ENCODE results near the gene RBM6.
"Not testable (repeated sequence)": the region's sequence is repeated elsewhere in the genome, so short reads cannot be mapped to it uniquely, and the experiment has no call there.

RBM6 gene

DNA sequence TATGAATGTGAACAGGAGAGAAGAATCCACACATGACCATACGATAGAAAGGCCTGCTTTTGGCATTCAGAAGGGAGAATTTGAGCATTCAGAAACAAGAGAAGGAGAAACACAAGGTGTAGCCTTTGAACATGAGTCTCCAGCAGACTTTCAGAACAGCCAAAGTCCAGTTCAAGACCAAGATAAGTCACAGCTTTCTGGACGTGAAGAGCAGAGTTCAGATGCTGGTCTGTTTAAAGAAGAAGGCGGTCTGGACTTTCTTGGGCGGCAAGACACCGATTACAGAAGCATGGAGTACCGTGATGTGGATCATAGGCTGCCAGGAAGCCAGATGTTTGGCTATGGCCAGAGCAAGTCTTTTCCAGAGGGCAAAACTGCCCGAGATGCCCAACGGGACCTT is 28.4 kb downstream of the RBM6 start:
- DNase-seq (ENCODE audit: low read depth in 3 of 3, low spot score in 1 of 3) = no peak

DNA sequence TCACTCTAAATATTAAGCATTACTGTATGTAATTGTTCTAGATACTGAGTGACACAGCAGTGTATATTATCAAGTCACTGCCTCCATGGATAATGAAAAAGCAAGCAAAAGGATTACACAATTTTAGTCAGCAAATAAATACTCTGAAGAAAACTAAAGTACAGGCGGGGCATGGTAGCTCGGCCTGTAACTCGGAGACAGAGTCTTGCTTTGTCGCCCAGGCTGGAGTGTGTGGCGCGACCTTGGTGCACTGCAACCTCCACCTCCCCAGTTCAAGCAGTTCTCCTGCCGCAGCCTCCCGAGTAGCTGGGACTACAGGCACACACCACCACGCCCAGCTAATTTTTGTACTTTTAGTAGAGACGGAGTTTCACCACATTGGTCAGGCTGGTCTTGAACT is 32.7 kb downstream of the RBM6 start:
- no peak for DNase-seq (ENCODE audit: low read depth in 3 of 3, low spot score in 1 of 3)

DNA sequence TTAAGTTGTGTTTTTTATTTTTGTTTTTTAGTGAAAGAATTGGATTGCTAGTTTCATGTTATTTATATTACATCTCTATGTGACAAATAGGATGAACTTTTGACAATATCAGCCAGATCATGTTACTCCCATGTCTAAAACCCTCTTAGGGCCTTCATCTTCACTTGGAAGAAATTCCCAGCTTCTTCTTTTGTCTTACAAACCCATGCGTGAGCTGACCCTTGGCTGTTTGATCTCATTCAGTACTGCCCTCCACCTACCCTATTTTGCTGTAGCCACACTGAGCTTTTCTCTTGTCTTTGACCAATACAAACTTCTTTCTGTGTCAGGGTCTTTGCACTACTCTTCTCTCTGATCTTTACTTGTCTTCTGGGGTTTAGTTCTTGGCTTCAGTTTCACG is 37.0 kb downstream of the RBM6 start:
- no peak for DNase-seq (ENCODE audit: low read depth in 3 of 3, low spot score in 1 of 3)

DNA sequence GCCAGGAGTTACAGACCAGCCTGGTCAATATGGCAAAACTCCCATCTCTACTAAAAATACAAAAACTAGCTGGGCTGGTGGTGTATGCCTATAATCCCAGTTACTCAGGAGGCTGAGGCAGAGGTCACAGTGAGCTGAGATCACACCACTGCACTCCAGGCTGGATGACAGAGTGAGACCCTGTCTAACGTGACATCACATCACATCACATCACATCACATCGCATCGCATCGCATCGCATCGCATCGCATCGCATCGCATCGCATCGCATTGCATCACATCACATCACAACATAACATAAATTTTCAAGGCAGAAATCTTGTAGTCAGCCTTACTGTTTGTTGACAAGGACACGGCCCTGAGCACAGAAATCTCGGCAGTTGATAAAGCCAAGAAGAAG is 44.4 kb downstream of the RBM6 start:
- DNase-seq (ENCODE audit: low read depth in 3 of 3, low spot score in 1 of 3) = no peak

DNA sequence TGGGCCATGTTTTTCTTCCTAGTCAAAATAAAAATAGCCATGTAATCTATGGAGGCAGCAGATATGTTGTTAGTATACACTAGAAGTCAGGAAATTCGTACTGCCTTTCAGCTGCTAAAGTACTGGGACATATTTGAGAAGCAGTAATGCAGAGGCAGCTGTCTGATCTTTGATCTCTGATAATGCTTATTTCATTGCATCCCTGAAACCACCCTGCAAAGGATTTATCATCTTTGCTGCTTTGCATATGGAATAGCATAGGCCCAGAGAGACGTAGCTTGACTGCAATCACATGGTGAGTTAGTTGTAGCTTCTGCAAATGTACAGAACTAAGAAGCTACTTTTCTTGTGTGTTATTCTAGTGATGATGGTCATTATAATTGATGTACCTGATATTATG is 52.4 kb downstream of the RBM6 start:
- DNase-seq (ENCODE audit: low read depth in 3 of 3, low spot score in 1 of 3) = no peak

DNA sequence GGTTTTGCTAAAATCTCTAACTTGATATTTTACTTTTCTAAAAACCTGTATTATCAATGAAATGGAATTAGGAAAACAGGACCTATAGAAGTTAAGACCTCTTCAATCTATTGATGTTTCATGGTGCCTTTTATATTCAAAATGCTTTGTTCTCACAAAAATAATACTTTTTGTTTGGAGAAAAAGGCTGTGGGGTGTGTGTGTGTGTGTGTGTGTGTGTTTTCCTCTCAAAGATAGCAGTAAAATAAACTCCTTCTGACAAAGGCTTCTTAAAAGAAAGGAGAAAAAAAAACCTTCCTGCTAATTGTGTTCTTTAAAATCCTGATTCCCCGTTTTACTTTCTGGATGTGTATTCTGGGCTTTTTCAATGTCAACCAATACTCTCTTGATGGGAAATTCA is 54.5 kb downstream of the RBM6 start:
- no peak for DNase-seq (ENCODE audit: low read depth in 3 of 3, low spot score in 1 of 3)

DNA sequence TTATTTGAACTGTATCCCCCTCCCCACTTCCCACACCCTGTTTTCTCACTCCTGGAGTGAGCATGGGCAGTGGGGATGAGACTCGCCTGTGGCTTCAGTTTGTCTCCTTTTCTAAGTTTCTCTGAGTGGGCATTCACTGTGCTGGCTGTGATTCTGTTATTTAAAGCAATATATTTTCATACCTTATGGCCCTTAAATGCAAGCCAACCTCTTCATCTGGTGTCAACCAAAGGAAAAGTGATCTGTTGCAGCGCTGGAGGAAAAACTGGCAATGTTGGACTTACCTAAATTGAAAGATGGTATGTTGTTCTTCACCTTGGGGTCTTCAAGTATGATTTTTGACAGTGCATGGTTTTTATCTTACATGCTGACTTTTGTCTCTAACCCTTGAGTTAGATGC is 56.1 kb downstream of the RBM6 start:
- no peak for DNase-seq (ENCODE audit: low read depth in 3 of 3, low spot score in 1 of 3)

DNA sequence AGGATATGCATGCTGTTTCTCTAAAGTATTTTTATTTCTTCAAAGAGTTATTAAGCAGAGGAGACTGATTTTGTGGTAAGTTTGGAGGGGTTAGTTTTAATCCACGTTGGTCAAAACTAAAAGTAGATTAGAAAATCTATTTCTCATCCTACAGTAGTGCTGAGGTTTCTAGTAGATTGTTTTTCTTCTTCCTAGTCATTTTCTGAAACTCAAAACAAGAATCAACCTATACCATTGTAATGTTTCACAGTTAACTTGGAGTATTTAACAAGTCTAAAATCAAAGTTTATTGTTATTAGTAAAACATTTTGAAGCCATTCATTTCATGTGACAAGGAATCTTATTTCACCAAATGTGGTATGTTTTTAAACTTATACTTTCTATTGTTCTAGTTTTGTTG is 57.9 kb downstream of the RBM6 start:
- no peak for DNase-seq (ENCODE audit: low read depth in 3 of 3, low spot score in 1 of 3)

DNA sequence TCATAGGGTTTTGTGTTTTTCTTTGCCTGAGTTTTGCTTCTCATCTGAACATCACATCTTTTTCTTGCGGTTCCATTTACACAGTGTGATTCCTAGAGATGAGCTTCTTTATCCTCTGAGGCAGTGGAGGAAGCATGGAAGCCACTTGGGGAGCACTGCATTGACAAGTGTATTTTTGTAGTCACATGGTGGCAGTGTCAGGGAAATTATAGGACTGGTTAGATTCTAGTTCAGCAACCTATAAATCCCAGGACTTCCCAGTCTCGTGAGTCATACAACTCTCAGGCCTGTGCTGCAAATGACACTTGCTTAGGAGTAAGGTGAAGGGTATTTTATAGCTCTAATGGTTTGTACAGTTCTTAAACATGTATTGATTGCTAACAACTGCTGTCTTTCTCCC is 58.4 kb downstream of the RBM6 start:
- DNase-seq (ENCODE audit: low read depth in 3 of 3, low spot score in 1 of 3) = no peak

DNA sequence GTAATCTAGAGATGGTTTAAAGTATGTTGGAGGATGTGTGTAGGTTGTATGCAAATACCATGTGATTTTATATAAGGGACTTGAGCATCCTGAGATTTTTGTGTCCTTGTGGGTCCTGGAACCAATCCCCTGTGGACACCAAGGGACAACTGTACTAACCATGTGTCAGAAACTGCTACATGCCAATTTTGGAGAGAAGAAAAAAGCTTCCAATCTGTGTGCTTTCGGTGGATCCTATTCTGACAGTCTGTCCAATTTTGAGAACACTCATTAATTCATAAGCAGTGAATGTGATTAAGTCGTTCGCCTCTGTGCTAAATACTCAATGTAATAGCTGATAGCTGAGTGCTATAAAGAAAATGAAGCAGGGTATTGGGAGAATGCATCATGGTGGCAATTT is 61.6 kb downstream of the RBM6 start:
- DNase-seq (ENCODE audit: low read depth in 3 of 3, low spot score in 1 of 3) = no peak

DNA sequence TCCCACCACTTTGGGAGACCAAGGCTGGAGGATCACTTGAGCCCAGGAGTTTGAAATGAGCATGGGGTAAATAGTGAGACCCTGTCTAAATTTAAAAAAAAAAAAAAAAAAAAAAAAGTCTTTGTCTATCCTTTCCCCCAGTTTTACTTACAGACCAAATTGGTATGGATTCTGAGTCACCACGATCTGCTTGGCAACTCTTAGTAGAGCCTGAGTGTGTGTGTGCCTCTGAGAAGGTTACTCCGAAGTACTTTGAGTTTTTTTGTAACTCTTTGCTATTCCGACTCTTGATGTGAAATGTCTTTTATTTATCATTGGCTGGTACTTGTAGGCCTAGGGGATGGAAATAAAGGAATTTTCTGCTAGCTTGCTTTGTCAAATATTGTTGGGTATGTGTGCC is 63.3 kb downstream of the RBM6 start:
- no peak for DNase-seq (ENCODE audit: low read depth in 3 of 3, low spot score in 1 of 3)

DNA sequence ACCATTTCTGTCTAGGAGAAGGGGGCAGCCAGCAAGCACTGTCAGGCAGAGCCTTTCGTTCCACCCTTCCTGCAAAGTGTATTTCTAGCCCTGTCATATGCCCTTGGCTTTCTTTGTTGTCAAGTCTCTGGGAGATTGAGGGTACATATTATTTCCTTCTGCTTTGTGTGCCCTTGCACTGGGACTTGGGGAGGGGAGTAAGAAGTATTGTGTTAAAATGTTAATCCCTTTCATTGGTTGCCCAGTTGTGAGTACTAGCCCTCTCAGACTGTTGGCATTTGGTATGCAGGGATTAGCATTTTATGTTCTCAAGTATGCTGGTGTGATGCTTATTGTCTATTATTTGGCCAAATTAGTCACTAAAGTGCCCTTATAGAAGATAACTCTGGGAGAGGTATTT is 63.9 kb downstream of the RBM6 start:
- no peak for DNase-seq (ENCODE audit: low read depth in 3 of 3, low spot score in 1 of 3)

DNA sequence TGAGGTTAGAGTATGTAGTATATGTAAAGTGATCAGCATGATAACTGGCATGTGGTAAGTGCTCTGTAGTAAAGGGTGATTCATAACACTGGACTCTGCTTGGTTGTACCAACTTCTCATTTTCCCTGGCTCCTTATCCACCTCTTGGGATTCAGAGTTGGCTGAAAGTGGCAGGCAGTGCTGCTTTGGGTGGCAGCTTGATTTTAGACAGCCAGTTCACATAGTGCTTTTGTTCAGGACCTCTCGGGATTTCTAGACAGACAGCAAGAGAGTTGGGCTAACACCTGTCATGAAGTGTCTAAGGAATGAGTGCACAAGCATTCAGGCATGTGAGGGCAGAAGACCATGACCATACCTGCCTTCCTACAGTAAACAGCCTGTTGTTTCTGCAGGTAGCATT is 69.0 kb downstream of the RBM6 start:
- no peak for DNase-seq (ENCODE audit: low read depth in 3 of 3, low spot score in 1 of 3)

DNA sequence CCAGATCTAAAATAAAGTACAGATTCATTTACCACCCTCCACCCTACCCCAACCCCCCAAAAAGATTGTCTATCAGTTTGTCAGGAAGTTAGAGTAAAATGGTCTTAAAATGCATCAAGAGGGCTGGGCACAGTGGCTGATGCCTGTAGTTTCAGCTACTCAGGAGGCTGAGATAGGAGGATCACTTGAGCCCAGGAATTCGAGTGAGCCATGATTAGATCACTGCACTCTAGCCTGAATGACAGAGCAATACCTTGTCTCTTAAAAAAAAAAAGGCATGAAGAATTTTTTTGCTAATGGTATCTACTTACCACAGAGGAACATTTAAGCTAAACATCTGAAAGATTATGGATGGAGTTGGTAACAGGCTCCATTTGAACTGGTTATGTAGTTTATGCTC is 71.0 kb downstream of the RBM6 start:
- DNase-seq (ENCODE audit: low read depth in 3 of 3, low spot score in 1 of 3) = no peak

DNA sequence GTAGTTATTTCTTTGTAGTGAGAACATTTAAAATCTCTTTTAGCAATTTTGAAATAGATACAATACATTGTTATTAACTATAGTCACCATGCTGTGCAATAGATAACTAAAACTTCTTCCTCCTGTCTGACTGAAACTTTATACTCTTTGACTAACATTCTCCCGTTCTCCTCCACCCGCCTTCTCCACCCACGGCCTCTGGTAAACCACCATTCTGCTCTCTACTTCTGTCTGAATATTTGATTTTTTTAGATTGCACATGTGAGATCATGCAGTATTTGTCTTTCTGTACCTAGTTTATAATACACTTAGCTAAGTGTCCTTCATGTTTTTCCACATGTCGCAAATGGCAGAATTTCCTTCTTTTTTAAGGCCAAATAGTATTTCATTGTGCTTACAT is 76.0 kb downstream of the RBM6 start:
- no peak for DNase-seq (ENCODE audit: low read depth in 3 of 3, low spot score in 1 of 3)

DNA sequence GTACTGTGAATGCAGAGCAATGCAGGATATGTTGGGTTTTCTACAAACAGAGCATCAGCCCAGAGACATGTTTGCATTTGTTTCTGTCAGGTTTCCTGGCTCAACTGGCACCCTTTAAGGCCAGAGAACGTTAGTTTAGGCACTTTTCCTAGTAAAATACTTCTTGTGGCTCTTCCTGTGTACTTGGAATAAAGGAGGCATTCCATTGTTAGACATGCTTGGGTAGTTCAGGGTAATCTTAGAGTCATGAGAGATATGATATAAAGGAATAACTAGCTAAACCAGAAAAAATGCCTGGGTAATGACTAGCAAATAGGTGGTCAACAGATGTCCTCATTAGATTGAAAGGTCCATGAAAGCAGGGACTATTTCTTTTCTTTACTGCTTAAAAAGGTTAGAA is 88.4 kb downstream of the RBM6 start:
- DNase-seq (ENCODE audit: low read depth in 3 of 3, low spot score in 1 of 3) = no peak

DNA sequence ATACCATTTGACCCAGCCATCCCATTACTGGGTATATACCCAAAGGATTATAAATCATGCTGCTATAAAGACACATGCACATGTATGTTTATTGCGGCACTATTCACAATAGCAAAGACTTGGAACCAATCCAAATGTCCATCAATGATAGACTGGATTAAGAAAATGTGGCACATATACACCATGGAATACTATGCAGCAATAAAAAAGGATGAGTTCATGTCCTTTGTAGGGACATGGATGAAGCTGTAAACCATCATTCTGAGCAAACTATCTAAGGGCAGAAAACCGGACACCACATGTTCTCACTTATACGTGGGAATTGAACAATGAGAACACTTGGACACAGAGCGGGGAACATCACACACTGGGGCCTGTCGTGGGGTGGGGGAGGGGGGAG is 91.3 kb downstream of the RBM6 start:
- DNase-seq (ENCODE audit: low read depth in 3 of 3, low spot score in 1 of 3) = not testable (repeated sequence)

DNA sequence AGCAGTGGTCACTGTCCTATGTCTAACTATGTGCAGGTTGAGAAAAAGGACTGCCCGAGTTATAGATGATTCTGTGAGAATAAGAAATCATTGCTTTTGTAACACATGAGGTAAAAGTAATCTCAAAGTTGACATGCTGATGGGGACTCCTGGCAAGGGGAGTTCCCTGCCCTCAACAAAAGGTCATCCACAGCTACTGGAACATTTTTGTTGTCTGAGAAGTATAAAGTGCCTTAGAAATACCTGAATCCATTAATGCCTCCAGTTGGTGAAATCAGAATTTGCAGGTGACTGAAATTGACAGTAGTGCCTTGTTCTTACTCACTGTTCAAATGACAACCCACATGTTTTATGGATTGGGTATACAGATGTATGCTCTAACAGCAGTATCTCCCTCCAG is 105.0 kb downstream of the RBM6 start:
- DNase-seq (ENCODE audit: low read depth in 3 of 3, low spot score in 1 of 3) = no peak

DNA sequence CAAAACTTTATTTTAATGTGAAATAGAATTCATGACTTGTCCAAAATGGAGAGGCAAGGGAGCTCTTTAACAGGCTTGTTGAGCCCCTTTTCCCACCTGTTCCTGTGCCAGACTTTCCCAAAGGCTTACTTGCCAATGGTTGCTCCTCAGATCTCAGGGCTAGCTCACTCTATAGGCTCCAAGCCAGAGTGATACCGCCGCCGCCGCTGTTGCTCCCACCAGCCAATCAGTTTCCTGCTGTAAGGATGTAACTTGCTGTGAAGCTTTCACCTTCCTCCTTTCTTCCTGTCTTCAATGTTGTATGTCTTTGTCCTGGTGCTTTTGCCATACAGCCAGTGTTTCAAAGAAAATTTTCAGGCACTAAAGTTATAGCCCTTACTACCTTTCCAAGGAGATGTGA is 107.5 kb downstream of the RBM6 start:
- DNase-seq (ENCODE audit: low read depth in 3 of 3, low spot score in 1 of 3) = no peak

DNA sequence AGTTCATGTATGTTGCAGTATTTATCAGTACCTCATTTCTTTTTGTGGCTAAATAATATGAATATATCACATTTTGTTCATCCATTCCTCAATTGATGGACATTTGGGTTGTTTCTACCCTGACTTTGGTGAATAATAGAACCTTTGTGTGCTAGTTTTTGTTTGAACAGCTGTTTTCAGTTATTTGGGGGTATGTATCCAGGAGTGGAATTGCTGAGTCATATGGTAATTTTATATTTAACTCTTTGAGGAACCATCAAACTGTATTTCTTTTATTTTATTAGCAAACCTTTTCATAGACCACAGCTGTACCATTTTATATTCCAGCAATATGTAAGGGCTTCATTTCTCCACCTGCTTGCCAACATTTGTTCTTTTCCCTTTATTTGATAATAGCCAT is 110.4 kb downstream of the RBM6 start:
- DNase-seq (ENCODE audit: low read depth in 3 of 3, low spot score in 1 of 3) = no peak

DNA sequence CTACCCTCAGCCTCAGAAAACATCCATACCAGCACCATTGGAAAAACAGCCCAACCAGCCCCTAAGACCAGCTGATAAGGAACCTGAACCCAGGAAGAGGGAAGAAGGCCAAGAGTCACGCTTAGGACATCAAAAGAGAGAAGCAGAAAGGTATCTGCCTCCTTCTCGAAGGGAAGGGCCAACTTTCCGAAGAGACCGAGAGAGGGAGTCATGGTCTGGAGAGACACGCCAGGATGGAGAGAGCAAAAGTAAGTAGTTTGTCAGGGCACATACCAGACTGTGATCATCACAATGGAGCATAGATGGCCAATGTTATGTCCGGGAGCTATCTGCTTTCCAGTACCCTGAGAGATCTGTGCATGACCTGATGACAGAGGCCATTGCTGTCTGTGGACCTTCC is 117.8 kb downstream of the RBM6 start:
- no peak for DNase-seq (ENCODE audit: low read depth in 3 of 3, low spot score in 1 of 3)

DNA sequence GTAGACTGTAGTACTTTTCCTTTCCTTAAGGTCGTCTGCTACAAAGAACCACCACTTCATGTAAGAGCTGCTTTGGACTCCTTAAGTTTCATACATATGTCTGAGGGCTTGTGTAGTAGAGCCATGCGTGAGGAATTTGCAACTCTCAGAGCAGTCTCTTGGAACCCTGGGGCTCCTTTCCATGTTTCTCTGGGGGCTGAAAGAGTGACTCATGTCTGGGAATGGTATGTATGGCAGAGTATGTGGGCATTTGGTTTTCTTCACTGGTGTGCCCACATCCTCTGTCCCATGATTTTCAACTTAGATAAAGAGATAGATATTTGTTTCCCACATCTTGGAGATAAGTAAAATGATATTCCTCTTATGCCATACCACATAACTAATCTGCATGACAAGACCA is 128.2 kb downstream of the RBM6 start:
- DNase-seq (ENCODE audit: low read depth in 3 of 3, low spot score in 1 of 3) = no peak

DNA sequence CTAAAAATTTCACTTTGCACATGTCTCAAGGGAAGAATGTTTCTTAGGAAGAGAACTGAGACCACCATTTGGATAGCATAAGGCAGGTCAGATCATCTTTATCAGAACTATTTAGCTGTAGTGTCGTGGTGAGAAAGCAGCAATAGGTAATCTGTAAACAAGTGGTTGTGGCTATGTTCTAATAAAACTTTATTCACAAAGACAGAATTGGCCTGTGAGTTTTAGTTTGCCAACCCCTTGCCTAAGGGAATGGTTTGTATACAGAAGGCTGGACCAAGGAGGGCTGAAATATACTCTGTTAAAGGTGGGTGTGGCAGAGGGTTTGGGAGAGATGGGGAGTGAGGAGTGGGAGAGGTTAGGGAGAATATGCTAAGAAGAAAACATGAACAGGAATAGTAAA is 138.1 kb downstream of the RBM6 start:
- DNase-seq (ENCODE audit: low read depth in 3 of 3, low spot score in 1 of 3) = no peak

DNA sequence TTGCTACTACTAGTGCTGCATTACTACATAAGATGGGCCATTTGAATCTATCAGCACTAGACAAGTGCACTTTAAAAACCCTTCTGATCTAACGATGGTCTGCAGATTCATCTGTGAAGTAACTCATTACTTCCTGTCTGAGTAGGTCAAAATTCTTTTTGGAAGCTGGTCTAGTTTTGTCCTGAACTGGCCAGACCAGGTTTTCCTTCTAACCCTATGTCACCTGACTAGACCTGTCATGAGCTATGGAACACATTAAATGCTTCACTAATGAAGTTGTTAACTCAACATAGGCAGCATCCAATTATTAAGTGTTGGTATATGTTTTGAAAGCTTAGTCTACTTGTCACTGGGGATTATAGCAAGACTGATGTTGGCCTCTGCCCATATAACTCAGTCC is 138.7 kb downstream of the RBM6 start:
- DNase-seq (ENCODE audit: low read depth in 3 of 3, low spot score in 1 of 3) = no peak
